PC-3 (cell line): ENCODE results near the gene GFOD1. TPM values are rescaled to one million over a fixed set of nuclear protein-coding genes. Genes with fewer than 3 reads are reported as not detected.
A peak's percentile ranks its signal among the peaks of the same experiment; 100 is the strongest.

ENCODE experiments used
- ATAC-seq: fragments of 200-7000 bp; cut with Tn5 transposase; 2 replicates; pipeline ENCODE4 v1.9.1; 2020; ENCODE audit warnings: mild to moderate bottlenecking, moderate library complexity
- BruUV-seq: library from RNA; stranded (reverse); fragments of 400-500 nt; replicated peaks from 2 replicates; lab custom pipeline; 2021; lab: Mats Ljungman, UMichigan
- CTCF ChIA-PET: fragments of 300-600 bp; sonication (Branson Sonifier 250); formaldehyde crosslinking; loops from one replicate; lab custom pipeline; 2022; ENCODE audit warnings: antibody characterized with exemption; lab: Charles Lee
- POLR2A ChIA-PET: fragments of 300-600 bp; sonication (Branson Sonifier 250); formaldehyde crosslinking; loops from one replicate; lab custom pipeline; 2022; ENCODE audit warnings: antibody characterized with exemption; ENCODE audit not compliant: unreplicated experiment; lab: Charles Lee
- DNase-seq: peaks from one replicate; pipeline ENCODE4 v3.0.0-alpha.2; 2015
- H2AFZ ChIP-seq: fragments of 300-600 bp; sonication (generic); 2 replicates; pipeline ENCODE4 v1.6.0; 2016; ENCODE audit warnings: antibody characterized with exemption, low read length
- H3F3A ChIP-seq: fragments of 300-600 bp; sonication (generic); one replicate; pipeline ENCODE4 v1.6.0; 2017; ENCODE audit warnings: antibody characterized with exemption, low read length, control low read depth, mild to moderate bottlenecking; ENCODE audit not compliant: unreplicated experiment
- H3K27ac ChIP-seq: fragments of 300-600 bp; sonication (generic); 2 replicates; pipeline ENCODE4 v1.5.1; 2016; ENCODE audit warnings: mild to moderate bottlenecking, low read length
- H3K27me3 ChIP-seq: fragments of 300-600 bp; sonication (generic); 2 replicates; pipeline ENCODE4 v1.6.1; 2016; ENCODE audit warnings: low read length, mixed read lengths
- H3K36me3 ChIP-seq: fragments of 300-600 bp; sonication (generic); 2 replicates; pipeline ENCODE4 v1.6.1; 2016; ENCODE audit warnings: low read depth, mixed run types, low read length, mixed read lengths
- H3K4me1 ChIP-seq: fragments of 300-600 bp; sonication (generic); 2 replicates; pipeline ENCODE4 v1.5.1; 2016; ENCODE audit warnings: low read length; ENCODE audit not compliant: insufficient read depth
- H3K4me2 ChIP-seq: fragments of 300-600 bp; sonication (generic); 2 replicates; pipeline ENCODE4 v1.6.0; 2016; ENCODE audit warnings: low read length
- H3K4me3 ChIP-seq: fragments of 300-600 bp; sonication (generic); 2 replicates; pipeline ENCODE4 v1.5.1; 2016; ENCODE audit warnings: mild to moderate bottlenecking, low read length, mixed read lengths
- H3K79me2 ChIP-seq: fragments of 300-600 bp; sonication (generic); 2 replicates; pipeline ENCODE4 v1.6.1; 2017; ENCODE audit warnings: low read length, mixed read lengths
- H3K9ac ChIP-seq: fragments of 300-600 bp; sonication (generic); 2 replicates; pipeline ENCODE4 v1.6.0; 2016; ENCODE audit warnings: mild to moderate bottlenecking, low read length
- H3K9me2 ChIP-seq: fragments of 300-600 bp; sonication (generic); replicated peaks from 2 replicates; pipeline ENCODE4 v1.6.1; 2016; ENCODE audit warnings: mixed run types, low read length, mixed read lengths
- H3K9me3 ChIP-seq: fragments of 300-600 bp; sonication (generic); 2 replicates; pipeline ENCODE4 v1.6.1; 2016; ENCODE audit warnings: low read length, mixed read lengths
- H4K20me1 ChIP-seq: fragments of 300-600 bp; sonication (generic); 2 replicates; pipeline ENCODE4 v1.6.1; 2016; ENCODE audit warnings: low read length, mixed read lengths
- CTCF ChIP-seq: fragments of 300-600 bp; sonication (generic); conservative IDR thresholded peaks from 2 replicates; pipeline ENCODE4 v1.5.1; 2017; ENCODE audit warnings: antibody characterized with exemption, low read depth, mild to moderate bottlenecking, low read length
- EZH2 ChIP-seq: fragments of 300-600 bp; sonication (generic); IDR thresholded peaks from one replicate; pipeline ENCODE4 v1.6.1; 2017; ENCODE audit warnings: antibody characterized with exemption, mild to moderate bottlenecking, low read length; ENCODE audit not compliant: unreplicated experiment
- EZH2phosphoT487 ChIP-seq: fragments of 300-600 bp; sonication (generic); IDR thresholded peaks from 2 replicates; pipeline ENCODE4 v1.6.1; 2018; ENCODE audit warnings: mild to moderate bottlenecking, antibody characterized with exemption, low read length, borderline replicate concordance
- intact Hi-C: fragments of 100-400 bp; cut with micrococcal nuclease; formaldehyde crosslinking; loops from 2 replicates; pipeline ENCODE4 v1.9.0; 2023
- total RNA-seq: library from RNA; depleted of rRNA; stranded (reverse); fragments of >200 nt; gene quantifications from 2 replicates; pipeline ENCODE4 v1.2.3, GENCODE V29; 2014

Gene GFOD1
- total RNA-seq, 1 experiment from 2014 or later, result 16.0 TPM

DNA sequence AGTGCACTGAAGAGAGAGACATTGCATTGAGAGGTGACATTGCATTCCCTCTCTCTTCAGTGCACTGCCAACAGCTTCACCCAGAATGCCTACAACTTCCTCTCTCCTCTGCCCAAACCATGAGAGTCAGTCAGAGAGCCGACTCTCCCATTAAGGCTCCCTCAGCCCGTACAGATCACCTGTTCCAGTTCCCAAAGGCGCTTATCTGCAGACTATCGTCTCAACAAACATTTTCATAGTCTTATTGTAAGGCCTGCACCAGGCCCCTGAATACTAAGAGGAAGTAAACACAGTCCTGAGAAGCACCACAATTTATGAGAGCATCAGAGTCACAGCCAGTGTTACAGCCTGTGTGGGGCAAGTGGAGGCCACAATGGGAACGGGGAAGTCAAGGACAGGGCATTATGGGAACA lies 53.7 kb downstream of the GFOD1 start:
- intact Hi-C loops, result no loop called here
- TF ChIP-seq EZH2 (no peak), EZH2phosphoT487 (no peak), CTCF (no peak)
- CTCF ChIA-PET, result no interaction called here
- Histone ChIP-seq H3K9ac (no peak overlapping the region), H3F3A (no peaks in the 10 kb centered on the region), H3K4me1 (peaks cover 17% of the 10 kb centered on the region), H3K9me3 (no peaks in the 10 kb centered on the region), H3K27ac (no peak overlapping the region), H3K4me2 (no peak overlapping the region), H3K4me3 (no peak overlapping the region), H3K27me3 (no peaks in the 10 kb centered on the region), H3K36me3 (no peaks in the 10 kb centered on the region), H4K20me1 (no peaks in the 10 kb centered on the region), H3K9me2 (no peaks in the 10 kb centered on the region), H2AFZ (no peak overlapping the region), H3K79me2 (peaks cover 8% of the 10 kb centered on the region; the same call in 1 of the 2 replicates)
- POLR2A ChIA-PET, result no interaction called here
- DNase-seq (no peak), ATAC-seq (no peak)
- BruUV-seq, result no TSS peak

DNA sequence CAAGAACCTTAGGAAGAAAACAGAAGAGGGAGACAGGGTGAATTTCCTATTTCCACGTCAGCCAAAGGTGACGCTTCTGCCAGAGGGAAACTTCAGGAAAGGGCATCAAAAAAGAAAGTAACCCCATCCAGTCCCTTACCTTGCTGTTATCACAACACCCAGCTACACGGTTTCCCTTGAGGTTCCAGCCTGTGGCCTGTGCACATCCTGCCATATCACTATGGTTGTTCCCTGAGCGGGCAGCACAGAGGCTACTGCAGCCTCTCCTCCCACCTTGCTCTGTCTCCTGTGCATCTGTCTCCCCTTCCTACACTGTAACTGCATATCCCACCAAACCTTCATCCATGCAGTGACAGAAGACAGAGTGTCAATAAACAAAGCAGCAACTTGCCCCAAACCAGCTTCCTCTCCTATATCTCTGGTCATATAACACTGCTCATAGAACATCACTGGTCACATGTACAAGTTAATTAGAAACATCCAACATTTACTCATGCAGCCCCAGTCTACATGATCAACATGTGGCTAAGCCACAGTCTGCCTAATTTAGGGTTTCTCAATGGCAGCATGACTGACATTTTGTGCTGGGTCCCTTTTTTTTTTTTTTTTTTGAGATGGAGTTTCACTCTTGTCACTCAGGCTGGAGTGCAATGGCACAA lies 54.7 kb downstream of the GFOD1 start:
- no peaks in the 10 kb centered on the region for H3K36me3 ChIP-seq
- BruUV-seq, result no TSS peak
- no peak overlapping the region for H3K4me2 ChIP-seq
- no peak overlapping the region for H3K4me3 ChIP-seq
- POLR2A ChIA-PET, result no interaction called here
- no peaks in the 10 kb centered on the region for H3F3A ChIP-seq
- TF ChIP-seq CTCF (no peak), EZH2phosphoT487 (no peak), EZH2 (no peak)
- no peaks in the 10 kb centered on the region for H3K9me3 ChIP-seq
- H3K79me2 ChIP-seq, result peaks cover 8% of the 10 kb centered on the region; the same call in 1 of the 2 replicates
- H3K9ac ChIP-seq, result no peak overlapping the region
- H3K27ac ChIP-seq, result no peak overlapping the region
- no peak for ATAC-seq
- H2AFZ ChIP-seq, result no peak overlapping the region
- intact Hi-C loops, result no loop called here
- no peaks in the 10 kb centered on the region for H3K9me2 ChIP-seq
- no peak for DNase-seq
- no peaks in the 10 kb centered on the region for H4K20me1 ChIP-seq
- H3K27me3 ChIP-seq, result no peaks in the 10 kb centered on the region
- peaks cover 15% of the 10 kb centered on the region for H3K4me1 ChIP-seq
- CTCF ChIA-PET, result no interaction called here

GRCh38 chr6:13431861-13432465 lies 55.4 kb downstream of the GFOD1 start:
- no TSS peak for BruUV-seq
- no peak overlapping the region for H3K9ac ChIP-seq
- peaks cover 8% of the 10 kb centered on the region; the same call in 1 of the 2 replicates for H3K79me2 ChIP-seq
- no peaks in the 10 kb centered on the region for H3K9me2 ChIP-seq
- TF ChIP-seq CTCF, result no peak
- TF ChIP-seq EZH2, result no peak
- no peak for TF ChIP-seq EZH2phosphoT487
- no peaks in the 10 kb centered on the region for H3K36me3 ChIP-seq
- no peaks in the 10 kb centered on the region for H3K27me3 ChIP-seq
- H3K27ac ChIP-seq, result no peak overlapping the region
- CTCF ChIA-PET, result no interaction called here
- ATAC-seq (peak; percentile 38; the same call in 1 of the 2 replicates), DNase-seq (peak; percentile 22)
- no peak overlapping the region for H3K4me3 ChIP-seq
- H2AFZ ChIP-seq, result no peak overlapping the region
- intact Hi-C loops, result no loop called here
- POLR2A ChIA-PET, result no interaction called here
- H3F3A ChIP-seq, result no peaks in the 10 kb centered on the region
- no peak overlapping the region for H3K4me2 ChIP-seq
- no peaks in the 10 kb centered on the region for H3K9me3 ChIP-seq
- H4K20me1 ChIP-seq, result no peaks in the 10 kb centered on the region
- peaks cover 8% of the 10 kb centered on the region; the same call in 1 of the 2 replicates for H3K4me1 ChIP-seq
